NB4 (cell line): ENCODE measurements around the gene CGB1.

Source experiments
- CTCF ChIP-seq: IDR thresholded peaks from one replicate; pipeline ENCODE4 v1.5.1; 2012; ENCODE audit warnings: low read depth, low read length
- MAX ChIP-seq: IDR thresholded peaks from 2 replicates; pipeline ENCODE4 v1.6.1; 2011; ENCODE audit warnings: low read depth, low read length
- MYC ChIP-seq: IDR thresholded peaks from 2 replicates; pipeline ENCODE4 v1.6.1; 2011; ENCODE audit warnings: low read depth, low read length
- POLR2A ChIP-seq: IDR thresholded peaks from 2 replicates; pipeline ENCODE4 v1.6.1; 2011; ENCODE audit warnings: mild to moderate bottlenecking; ENCODE audit not compliant: insufficient read length; ENCODE audit errors: extremely low read depth

- TF ChIP-seq CTCF: no peak
- no peak for TF ChIP-seq POLR2A
- no peak for TF ChIP-seq MYC
- TF ChIP-seq MAX: no peak
Observed at GRCh38 chr19:49071860-49072547, 35.3 kb upstream of the CGB1 start.
